ENCODE results near the gene CD7.

CD7 gene

DNA sequence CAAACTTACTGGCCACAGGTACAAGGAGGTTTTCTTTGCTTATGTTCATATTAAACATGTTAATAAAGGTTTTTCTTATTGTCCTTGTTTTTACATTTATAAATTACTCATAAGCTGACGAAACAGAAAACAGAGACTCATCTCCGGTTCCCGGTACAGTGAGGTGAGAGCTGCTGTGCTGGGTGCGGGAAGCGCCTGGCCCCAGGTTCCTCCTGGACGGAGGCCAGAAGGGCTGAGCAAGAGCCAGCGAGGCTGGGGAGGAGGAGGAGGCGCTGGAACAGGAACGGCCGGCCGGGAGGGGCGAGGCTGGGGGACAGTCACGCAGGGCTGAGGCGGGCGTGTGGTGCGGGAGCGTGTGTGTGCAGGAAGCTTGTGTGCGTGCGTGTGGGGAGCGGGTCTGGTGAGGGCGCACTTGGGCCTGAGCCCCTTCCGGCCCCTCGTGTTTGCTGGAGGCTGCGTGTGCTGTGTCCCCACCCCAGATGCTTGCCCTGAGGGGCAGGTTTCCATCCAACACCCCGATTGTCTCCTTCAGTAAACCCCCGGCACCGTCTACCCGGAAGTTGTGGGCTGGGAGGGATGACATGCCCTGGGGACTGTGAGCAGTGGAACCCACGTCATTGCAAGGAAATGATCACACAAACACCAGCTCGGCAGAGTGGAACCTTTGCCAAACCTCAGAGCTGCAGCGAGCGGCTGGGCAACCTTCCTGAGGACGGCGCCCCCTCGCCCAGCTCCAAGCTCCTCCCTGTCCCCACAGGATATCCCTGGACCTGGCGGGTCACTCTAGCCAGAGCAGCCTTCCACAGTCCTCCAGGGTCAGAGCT is 19.5 kb downstream of the CD7 start:
- DNase-seq: peak; percentile 73 to 87

DNA sequence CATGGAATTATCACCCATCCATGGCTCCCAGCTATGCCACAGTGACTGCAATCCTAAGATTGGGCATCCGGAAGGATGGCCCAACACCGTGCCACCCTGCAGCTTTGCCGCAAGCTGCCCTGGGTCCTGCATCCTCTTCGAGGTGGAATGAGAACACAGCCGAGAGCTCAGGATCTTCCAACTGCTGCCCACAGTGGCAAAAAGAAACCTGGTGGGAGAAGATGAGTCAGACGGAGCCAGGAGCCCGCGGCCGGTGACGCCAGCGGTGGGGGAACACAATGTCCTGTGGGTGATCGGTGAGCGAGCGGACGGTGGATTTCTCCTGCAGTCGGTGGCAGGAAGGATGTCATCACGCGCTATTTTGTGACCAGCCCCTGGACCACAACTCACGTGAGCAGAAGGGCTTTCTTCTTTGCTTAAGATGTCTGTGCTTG is 20.1 kb downstream of the CD7 start:
- DNase-seq: peak; percentile 48 to 66

GRCh38 chr17:82296511-82297279 is 20.7 kb downstream of the CD7 start:
- no peak for DNase-seq

GRCh38 chr17:82295472-82295814 is 22.0 kb downstream of the CD7 start:
- no peak for DNase-seq

DNA sequence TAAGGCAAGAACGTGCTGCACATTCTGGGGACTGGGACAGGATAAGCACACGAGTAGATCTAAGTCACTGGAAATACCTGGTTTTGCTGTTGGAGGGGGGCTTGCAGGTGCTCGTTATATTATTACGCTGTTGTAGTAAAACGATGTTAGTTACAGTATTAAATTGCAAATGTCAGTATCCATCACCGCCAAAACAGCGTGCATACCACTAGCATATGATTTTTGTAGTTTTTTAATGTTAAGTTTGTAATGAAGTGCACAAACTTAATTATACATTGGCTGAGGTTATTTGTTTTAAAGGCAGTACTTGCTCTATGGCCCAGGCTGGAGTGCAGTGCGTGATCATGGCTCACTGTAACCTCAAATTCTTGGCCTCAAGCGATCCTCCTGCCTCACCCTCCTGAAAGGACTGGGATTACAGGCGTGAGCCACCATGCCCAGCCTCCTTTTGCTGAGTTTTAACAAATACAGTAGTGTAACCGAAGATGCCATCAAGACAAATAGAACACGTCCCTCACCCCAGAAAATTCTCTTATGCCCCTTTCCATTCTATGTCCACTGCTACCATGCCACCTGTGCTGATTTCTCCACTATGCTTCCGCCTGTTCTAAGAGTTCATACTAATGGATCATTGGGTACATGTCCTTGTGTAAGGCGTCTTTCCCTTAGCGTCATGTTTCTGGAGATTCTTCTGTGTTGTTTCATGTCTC is 23.2 kb downstream of the CD7 start:
- DNase-seq: no peak

- peak; percentile 100 for DNase-seq
Measured at GRCh38 chr17:82292251-82293154, 24.9 kb downstream of the CD7 start.

DNA sequence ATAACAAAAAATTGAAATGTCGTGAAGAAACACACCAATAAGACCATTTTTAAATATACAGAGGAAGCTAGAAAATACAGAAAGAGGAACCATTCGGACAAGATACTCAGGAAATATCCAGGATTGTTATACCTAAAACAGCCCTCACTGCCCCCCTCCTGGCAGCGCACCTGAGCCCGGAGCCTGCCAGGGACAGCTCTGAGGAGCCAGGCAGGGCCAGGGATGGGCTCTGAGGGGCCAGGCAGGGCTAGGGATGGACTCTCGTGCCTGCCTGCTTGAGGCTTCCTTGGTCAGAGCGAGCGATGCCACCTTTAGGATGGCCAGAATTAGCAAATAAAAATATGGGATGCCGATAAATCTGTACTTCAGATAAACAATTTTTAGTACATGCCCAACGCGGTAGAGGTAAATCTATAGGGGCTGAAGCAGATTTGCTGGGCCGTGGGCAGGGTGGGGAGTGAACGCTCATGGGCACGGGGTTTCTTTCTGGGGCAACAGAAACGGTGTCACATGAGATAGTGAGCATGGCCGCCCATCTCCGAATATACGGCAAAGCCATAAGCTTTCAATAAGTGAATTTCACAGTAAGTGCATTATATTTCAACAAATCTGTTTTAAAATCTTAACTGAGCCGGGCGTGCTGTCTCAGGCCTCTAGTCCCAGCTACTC is 25.7 kb downstream of the CD7 start:
- DNase-seq: peak; percentile 22 to 55

GRCh38 chr17:82287868-82288801 is 29.3 kb downstream of the CD7 start:
- peak; percentile 42 to 51 for DNase-seq

DNA sequence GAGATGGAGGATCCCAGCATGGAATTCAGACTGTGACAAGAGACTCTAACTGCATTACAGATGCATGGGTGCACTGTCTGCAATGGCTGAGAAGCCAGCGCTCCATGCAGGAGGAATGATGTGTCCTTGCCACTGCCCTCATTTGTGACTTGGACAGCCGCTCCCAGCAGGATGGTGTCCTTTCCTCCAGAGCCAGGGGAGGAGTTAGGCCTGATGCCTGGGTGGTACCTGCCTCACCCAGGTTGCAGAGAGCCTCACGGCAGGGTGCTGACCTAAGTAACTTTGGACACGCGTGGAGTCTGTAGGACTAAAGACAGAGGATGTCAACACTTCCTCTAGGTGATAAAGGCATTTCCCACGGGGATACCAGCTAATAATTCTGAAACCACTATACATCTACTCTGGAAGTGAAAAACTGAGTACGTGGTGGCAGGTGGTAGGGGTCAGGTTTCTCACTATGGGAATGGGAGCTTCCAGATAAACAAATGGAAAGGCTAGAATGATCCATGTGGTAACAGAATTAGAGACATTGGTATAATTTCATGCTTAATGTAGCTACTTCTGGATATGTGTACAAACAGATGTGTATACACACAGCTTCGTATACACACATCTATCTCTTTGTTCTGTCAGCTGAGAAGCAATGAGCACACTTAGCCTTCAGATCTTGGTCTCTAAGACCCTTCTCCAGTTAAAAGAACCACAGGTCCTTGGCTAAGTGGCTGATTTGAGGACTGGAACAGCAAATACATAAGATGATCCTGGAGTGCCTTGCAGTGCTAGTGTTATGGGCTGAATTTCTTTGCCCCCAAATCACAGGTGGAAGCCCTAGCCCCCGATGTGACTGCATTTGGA is 30.2 kb downstream of the CD7 start:
- DNase-seq: no peak

DNA sequence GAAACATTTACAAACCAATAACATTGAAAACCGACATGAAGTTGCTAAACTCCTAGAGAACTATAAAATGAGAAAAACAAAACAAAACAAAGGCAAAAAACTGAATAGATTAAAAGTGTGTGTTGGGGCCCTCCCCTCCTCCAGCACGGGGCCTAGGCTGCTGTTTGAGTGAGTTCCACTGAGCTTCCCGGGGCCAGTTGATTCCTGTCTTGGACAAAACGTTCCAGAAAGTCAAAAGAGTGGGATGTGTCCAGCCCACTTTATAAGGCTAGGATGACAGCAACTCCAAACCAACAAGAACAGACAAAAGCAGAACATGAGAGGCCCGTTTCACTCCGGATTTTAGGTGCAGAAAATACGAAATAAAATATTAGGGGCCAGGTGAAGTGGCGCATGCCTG is 32.3 kb downstream of the CD7 start:
- no peak for DNase-seq

DNA sequence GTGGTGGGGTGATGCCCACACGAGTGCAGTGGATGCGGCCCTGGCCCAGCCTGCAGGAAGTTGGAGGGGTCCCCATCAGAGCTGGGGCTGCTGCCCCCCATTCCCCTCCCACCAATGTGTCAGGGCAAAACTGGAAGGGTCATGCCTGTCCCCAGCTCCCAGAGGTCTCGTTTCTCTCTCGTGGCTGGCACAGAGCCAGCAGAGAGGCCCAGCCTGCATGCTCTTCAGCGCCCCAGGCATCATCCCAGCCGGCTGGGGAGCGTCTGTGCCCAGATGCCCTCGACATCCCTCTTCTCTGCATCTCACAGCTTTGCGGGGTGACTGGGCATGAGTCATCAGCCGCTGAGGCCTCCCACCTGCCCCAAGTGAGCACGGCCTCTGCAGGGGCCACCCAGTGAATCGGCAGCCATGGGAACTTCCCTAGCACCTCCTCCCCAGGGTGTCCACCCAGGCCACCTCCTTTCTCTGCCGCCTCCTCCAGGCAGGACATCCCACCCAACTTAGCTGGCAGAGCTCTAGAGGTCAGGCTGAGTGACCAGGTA is 34.1 kb downstream of the CD7 start:
- no peak for DNase-seq

- DNase-seq: no peak
Measured at GRCh38 chr17:82282239-82283207, 34.9 kb downstream of the CD7 start.

DNA sequence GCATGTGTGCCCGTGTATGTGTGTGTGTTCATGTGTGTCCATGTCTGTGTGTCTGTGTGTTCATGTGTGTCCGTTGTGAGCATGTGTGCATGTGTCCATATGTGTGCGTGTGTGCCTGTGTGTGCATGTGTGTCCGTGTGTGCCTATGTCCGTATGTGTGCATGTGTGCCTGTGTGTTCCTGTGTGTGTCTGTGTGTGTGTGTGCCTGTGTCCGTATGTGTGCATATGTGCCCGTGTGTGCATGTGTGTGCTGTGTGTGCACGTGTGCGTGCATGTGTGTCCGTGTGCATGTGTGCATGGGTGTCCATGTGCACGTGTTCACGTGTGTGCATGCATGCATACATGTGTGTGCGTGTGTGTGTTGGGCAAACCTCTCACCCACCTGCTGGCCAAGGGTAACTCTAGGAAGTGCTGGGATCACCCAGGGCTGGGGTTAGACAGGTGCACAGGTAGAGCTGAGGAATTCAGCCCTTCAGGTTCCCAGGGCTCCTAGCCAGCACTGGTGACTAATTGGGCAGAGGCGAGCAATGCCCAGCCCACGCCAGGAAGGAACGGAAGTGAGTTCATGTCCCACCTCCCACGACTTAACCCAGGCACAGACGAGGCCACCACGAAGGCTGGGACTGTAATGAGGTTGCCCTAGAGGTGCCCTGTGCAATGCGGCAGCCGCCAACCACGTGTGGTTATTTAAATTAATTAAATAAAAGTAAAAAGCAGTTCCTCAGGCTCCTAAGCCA is 35.7 kb downstream of the CD7 start:
- no peak for DNase-seq

DNA sequence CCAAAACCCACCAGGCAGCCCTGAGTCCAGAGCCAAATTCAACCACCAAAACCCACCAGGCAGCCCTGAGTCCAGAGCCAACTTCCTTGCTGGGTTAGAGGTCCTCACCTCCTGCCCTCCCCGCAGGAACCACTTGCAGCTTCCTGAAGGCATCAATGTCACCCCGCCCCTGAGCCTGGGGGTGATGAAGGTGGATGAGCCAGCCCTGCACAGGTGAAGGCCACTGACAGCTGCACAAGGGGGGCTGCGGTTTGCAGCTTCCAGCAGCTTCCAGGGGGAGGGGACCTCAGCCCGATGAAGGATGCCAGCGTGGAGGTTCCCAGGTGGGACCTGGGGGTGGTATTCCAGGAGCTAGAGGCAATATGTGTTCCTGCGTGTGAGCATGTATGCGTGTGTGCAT is 36.3 kb downstream of the CD7 start:
- no peak for DNase-seq

DNA sequence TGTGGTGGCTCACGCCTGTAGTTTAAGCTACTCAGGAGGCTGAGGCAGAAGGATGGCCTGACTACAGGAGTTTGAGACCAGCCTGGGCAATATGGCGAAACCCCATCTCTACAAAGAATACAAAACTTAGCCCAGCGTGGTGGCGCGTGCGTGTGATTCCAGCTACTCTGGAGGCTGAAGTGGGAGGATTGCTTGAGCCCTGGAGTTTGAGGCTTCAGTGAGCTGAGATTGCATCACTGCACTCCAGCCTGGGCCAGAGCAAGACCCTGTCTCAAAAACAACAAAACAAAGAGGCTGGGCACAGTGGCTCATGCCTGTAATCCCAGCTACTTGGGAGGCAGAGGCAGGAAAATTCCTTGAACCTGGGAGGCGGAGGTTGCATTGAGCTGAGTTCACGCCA is 36.9 kb downstream of the CD7 start:
- DNase-seq: no peak

GRCh38 chr17:82278786-82279391 is 38.5 kb downstream of the CD7 start:
- no peak for DNase-seq

DNA sequence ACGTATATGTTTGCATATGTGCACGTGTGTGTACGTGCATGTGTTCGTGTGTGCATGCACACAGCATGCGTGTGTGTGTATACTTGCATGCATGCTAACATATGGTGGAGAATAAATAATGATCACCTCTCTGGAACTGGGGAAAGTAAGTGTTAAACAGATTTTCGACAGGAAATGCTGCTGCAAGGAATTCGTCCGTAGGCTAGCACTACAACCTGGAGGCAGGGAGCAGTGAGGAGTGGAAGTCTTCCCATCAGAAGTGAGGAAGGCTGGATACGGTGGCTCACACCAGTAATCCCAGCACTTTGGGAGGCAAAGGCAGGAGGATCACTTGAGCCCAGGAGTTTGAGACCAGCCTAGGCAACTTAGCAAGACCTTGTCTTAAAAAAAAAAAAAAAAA is 39.1 kb downstream of the CD7 start:
- DNase-seq: no peak

All from Kasumi-1 (cell line).